ENCODE results near the gene ASCL4. TPM values are rescaled to one million over a fixed set of nuclear protein-coding genes. Genes with fewer than 3 reads are reported as not detected.

Gene ASCL4
- total RNA-seq, 6 experiments from 2014 or later: not detected

- H3K27ac ChIP-seq: no peak overlapping the region
- ATAC-seq (peak in 3 of 4 donors; percentile 2 to 8 (median 2)), DNase-seq (peak in 1 of 3 donors; percentile 20)
- intact Hi-C loops (cut with DNase I): loop anchor here in 1 of 2 donors (10.0 kb wide), 1 partner anchor 67 kb away; no protein-coding TSS in a partner anchor
- TF ChIP-seq POLR2A (IDR thresholded peaks at IDR 0.05) (no peak), CTCF (IDR thresholded peaks at IDR 0.05) (no peak)
- no peaks in the 10 kb centered on the region for H3K9me3 ChIP-seq
- no peaks in the 10 kb centered on the region for H3K27me3 ChIP-seq
- WGBS (ENCODE audit: insufficient coverage, low coverage, low lambda C conversion rate, missing lambda C conversion rate): 2% methylated on average over 10 of the region's 12 CpGs
- H3K4me1 ChIP-seq: peaks cover 0 to 18% (median 5%) of the 10 kb centered on the region in 4 donors
- peaks cover 0 to 12% (median 2%) of the 10 kb centered on the region in 4 donors for H3K36me3 ChIP-seq
- peak overlapping the region; percentile 79 to 82 (median 81) for H3K4me3 ChIP-seq
Observed at GRCh38 chr12:107761502-107761904, 13.0 kb upstream of the ASCL4 start.

GRCh38 chr12:107762874-107763273 is 11.6 kb upstream of the ASCL4 start:
- WGBS (ENCODE audit: insufficient coverage, low coverage, low lambda C conversion rate, missing lambda C conversion rate): 90% methylated on average over 1 of the region's 1 CpG
- DNase-seq: no peak
- ATAC-seq: no peak
- Histone ChIP-seq H3K36me3 (no peaks in the 10 kb centered on the region), H3K9me3 (no peaks in the 10 kb centered on the region), H3K27ac (no peak overlapping the region), H3K27me3 (no peaks in the 10 kb centered on the region), H3K4me3 (no peak overlapping the region), H3K4me1 (peaks cover 0 to 18% (median 5%) of the 10 kb centered on the region in 4 donors)
- intact Hi-C loops (cut with DNase I): loop anchor here in 1 of 2 donors (10.0 kb wide), 1 partner anchor 68 kb away; no protein-coding TSS in a partner anchor
- TF ChIP-seq CTCF (IDR thresholded peaks at IDR 0.05): no peak
- no peak for TF ChIP-seq POLR2A (IDR thresholded peaks at IDR 0.05)

DNA sequence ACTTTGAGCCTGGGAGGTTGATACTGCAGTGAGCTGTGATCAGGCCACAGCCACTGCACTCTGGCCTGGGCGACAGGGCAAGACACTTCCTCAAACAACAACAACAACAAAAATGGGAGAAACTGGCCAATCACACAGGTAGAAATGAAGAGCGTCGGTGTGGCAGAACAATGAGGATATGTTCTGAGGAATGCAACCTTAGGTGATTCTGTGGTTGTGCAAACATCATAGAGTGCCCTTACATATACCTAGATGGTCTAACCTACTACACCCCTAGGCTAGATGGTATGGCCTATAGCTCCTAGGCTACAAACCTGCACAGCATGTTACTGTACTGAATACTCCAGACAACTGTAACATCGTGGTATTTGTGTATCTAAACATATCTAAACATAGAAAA is 9.9 kb upstream of the ASCL4 start:
- no peaks in the 10 kb centered on the region for H3K27me3 ChIP-seq
- H3K36me3 ChIP-seq: no peaks in the 10 kb centered on the region
- H3K9me3 ChIP-seq: no peaks in the 10 kb centered on the region
- no peak for DNase-seq
- TF ChIP-seq POLR2A (IDR thresholded peaks at IDR 0.05): no peak
- TF ChIP-seq CTCF (IDR thresholded peaks at IDR 0.05): no peak
- no peak overlapping the region for H3K4me3 ChIP-seq
- WGBS (ENCODE audit: insufficient coverage, low coverage, low lambda C conversion rate, missing lambda C conversion rate): 65% methylated on average over 4 of the region's 4 CpGs
- intact Hi-C loops (cut with DNase I): loop anchor here in 1 of 2 donors (10.0 kb wide), 1 partner anchor 70 kb away; no protein-coding TSS in a partner anchor
- no peak overlapping the region for H3K27ac ChIP-seq
- ATAC-seq: no peak
- H3K4me1 ChIP-seq: peaks cover 0 to 5% (median under 1%) of the 10 kb centered on the region in 4 donors

GRCh38 chr12:107765316-107765715 is 9.2 kb upstream of the ASCL4 start:
- Histone ChIP-seq H3K36me3 (no peaks in the 10 kb centered on the region), H3K4me1 (no peaks in the 10 kb centered on the region), H3K9me3 (no peaks in the 10 kb centered on the region), H3K27me3 (no peaks in the 10 kb centered on the region), H3K4me3 (no peak overlapping the region), H3K27ac (no peak overlapping the region)
- no peak for DNase-seq
- intact Hi-C loops (cut with DNase I): loop anchor here in 1 of 2 donors (10.0 kb wide), 1 partner anchor 71 kb away; no protein-coding TSS in a partner anchor
- 64% methylated on average over 1 of the region's 1 CpG for WGBS (ENCODE audit: insufficient coverage, low coverage, low lambda C conversion rate, missing lambda C conversion rate)
- no peak for TF ChIP-seq CTCF (IDR thresholded peaks at IDR 0.05)
- TF ChIP-seq POLR2A (IDR thresholded peaks at IDR 0.05): no peak
- ATAC-seq: no peak

Measured in right lobe of liver (tissue), 6 donors.